Stimulated activated memory B cell treated with anti-CD40 and anti-IgM and Interleukin-4, amounts not matched to agents 10 μg/mL and 1 μg/mL and 100 μg/mL, for 72 hours (primary cell): ENCODE data around the gene RAB34.

Experiments used
- ATAC-seq: fragments of 150-1000 bp; cut with Tn5 transposase; 2 replicates; pipeline ENCODE4 v1.10.0; 2021
- H3K27ac Mint-ChIP-seq: one replicate; pipeline ENCODE4 v1.8.0; 2022; ENCODE audit warnings: mild to moderate bottlenecking, mixed read lengths
- H3K27me3 Mint-ChIP-seq: one replicate; pipeline ENCODE4 v1.8.0; 2022; ENCODE audit warnings: mixed read lengths
- H3K36me3 Mint-ChIP-seq: one replicate; pipeline ENCODE4 v1.8.0; 2022; ENCODE audit warnings: mixed read lengths
- H3K4me1 Mint-ChIP-seq: one replicate; pipeline ENCODE4 v1.8.0; 2022; ENCODE audit warnings: mixed read lengths
- H3K4me3 Mint-ChIP-seq: one replicate; pipeline ENCODE4 v1.8.0; 2022; ENCODE audit warnings: mild to moderate bottlenecking, moderate library complexity, mixed read lengths
- H3K9me3 Mint-ChIP-seq: one replicate; pipeline ENCODE4 v1.8.0; 2022; ENCODE audit warnings: mixed read lengths

Gene RAB34

DNA sequence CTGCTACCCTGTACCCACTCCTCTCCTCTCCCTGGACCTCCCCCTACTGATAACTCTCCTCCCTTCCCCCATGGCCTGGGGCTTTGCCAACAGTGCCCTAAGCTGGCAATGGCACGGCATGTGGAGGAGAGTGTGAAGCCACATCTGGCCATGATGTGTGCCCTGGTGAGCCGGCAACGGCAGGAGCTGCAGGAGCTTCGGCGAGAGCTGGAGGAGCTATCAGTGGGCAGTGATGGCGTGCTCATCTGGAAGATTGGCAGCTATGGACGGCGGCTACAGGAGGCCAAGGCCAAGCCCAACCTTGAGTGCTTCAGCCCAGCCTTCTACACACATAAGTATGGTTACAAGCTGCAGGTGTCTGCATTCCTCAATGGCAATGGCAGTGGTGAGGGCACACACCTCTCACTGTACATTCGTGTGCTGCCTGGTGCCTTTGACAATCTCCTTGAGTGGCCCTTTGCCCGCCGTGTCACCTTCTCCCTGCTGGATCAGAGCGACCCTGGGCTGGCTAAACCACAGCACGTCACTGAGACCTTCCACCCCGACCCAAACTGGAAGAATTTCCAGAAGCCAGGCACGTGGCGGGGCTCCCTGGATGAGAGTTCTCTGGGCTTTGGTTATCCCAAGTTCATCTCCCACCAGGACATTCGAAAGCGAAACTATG is 31.3 kb upstream of the RAB34 start:
- ATAC-seq = no peak
- H3K4me1 Mint-ChIP-seq = peaks cover 44% of the 10 kb centered on the region
- peak overlapping the region; percentile 93 for H3K27ac Mint-ChIP-seq
- H3K4me3 Mint-ChIP-seq = peak overlapping the region; percentile 95
- H3K36me3 Mint-ChIP-seq = peaks cover 48% of the 10 kb centered on the region
- no peaks in the 10 kb centered on the region for H3K9me3 Mint-ChIP-seq
- H3K27me3 Mint-ChIP-seq = no peaks in the 10 kb centered on the region

DNA sequence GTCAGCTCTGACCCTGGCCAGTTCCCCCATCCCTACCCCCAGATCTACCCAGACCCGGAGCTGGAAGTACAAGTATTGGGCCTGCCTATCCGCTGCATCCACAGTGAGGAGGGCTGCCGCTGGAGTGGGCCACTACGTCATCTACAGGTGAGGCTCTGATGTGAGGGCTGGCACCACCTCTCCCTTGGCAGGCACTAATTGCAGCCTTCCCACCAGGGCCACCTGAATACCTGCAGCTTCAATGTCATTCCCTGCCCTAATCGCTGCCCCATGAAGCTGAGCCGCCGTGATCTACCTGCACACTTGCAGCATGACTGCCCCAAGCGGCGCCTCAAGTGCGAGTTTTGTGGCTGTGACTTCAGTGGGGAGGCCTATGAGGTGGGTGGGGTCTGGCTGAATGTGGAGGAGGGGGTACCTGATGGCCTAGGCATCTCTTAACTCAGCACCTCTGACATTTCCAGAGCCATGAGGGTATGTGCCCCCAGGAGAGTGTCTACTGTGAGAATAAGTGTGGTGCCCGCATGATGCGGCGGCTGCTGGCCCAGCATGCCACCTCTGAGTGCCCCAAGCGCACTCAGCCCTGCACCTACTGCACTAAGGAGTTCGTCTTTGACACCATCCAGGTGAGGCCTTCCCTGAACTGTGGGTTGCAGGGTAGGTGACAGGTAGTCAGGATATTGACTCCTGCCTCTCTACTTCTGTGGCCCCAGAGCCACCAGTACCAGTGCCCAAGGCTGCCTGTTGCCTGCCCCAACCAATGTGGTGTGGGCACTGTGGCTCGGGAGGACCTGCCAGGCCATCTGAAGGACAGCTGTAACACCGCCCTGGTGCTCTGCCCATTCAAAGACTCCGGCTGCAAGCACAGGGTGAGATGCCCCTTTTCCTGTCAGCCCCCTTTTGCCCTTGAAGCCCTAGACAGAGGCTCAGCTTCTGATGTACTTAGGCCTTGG is 30.4 kb upstream of the RAB34 start:
- no peak for ATAC-seq
- H3K27ac Mint-ChIP-seq = peak overlapping the region; percentile 93
- peaks cover 48% of the 10 kb centered on the region for H3K36me3 Mint-ChIP-seq
- H3K4me3 Mint-ChIP-seq = peak overlapping the region; percentile 95
- no peaks in the 10 kb centered on the region for H3K27me3 Mint-ChIP-seq
- no peaks in the 10 kb centered on the region for H3K9me3 Mint-ChIP-seq
- peaks cover 48% of the 10 kb centered on the region for H3K4me1 Mint-ChIP-seq

DNA sequence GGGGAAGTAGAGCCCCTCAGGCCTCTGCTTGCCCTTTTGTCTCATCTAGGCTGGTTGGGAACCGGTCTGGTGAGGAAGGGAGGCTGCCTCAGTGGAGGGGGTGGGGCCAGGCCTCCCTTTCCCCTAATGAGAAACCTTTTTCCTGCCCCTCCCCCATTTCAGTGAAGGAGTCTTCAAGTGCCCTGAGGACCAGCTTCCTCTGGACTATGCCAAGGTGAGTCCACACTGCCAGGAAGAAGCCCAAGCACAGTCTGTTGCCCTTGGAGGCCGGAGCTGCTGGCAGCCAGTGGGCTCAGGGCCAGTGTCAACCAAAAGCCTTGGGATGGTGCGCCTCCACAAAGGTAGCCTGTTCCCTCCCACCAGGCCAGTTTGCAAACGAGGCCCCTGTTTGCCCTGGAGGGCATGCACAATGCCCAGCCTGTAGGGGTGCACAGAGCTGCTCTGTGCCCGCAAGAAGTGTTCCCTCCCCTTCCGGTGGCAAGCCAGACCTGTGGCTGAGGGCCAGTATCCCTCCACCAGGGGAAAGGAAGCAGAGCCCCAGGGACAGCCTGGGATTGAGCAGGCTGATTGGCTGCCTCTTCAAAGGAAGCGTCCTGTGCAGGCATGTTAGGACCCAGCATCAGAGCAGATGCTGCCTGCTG is 29.5 kb upstream of the RAB34 start:
- peak overlapping the region; percentile 95 for H3K4me3 Mint-ChIP-seq
- H3K9me3 Mint-ChIP-seq = no peaks in the 10 kb centered on the region
- peaks cover 48% of the 10 kb centered on the region for H3K36me3 Mint-ChIP-seq
- H3K27ac Mint-ChIP-seq = peak overlapping the region; percentile 93
- no peaks in the 10 kb centered on the region for H3K27me3 Mint-ChIP-seq
- ATAC-seq = no peak
- H3K4me1 Mint-ChIP-seq = peaks cover 57% of the 10 kb centered on the region

DNA sequence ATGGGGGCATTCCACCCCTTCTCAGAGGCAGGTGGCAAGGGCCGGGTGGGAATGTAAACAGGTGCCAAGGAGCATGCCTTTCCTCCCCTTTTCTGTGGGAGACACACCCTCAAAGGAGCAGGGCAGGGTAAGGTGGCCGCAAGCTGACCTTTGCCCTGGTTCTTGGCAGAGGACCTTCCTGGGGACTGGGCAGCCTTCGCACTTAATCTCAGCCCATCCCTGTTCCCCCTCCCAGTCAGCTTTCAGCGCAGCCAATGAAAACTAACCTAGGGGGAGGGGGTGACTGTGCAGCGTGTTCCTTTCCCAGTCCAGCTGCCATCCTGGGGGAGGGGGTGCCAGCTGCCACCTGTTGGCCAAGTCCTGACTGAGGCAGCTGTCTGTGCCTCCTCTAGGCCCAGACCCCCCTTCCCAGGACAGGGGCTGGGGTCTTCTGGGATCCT is 29.0 kb upstream of the RAB34 start:
- H3K27me3 Mint-ChIP-seq = no peaks in the 10 kb centered on the region
- peaks cover 62% of the 10 kb centered on the region for H3K4me1 Mint-ChIP-seq
- H3K27ac Mint-ChIP-seq = peak overlapping the region; percentile 93
- ATAC-seq = no peak
- H3K36me3 Mint-ChIP-seq = peaks cover 48% of the 10 kb centered on the region
- H3K4me3 Mint-ChIP-seq = peak overlapping the region; percentile 95
- no peaks in the 10 kb centered on the region for H3K9me3 Mint-ChIP-seq

DNA sequence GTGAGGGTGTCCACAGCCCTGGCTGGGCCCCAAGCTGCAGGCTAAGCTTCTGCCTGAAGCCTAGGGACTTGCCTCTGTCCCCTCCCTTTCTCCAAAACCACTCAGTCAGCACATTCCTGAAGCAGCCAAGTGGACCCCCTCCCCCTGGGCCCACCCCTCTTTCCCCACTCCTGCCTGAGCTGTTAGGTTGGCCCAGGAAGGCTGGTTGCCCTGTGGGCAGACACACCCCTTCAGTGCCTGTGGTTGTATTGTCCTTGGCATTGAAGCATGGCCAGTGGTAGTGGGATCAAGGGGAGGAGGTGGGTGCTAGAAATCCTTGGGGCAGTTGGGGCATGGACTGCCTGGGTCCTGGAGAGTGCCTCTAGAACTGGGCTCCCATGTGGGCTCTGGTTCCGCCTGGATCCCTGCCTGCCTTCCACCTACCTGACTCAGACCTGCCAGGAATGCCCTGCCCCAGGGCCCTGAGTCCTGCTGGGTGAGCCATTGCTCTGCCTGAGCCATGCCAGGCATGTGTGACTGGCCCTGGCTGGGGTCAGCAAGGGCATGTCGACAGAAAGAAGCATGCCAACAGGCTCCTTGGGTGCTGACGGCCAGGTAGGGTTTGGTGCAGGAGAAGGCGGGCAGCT is 28.2 kb upstream of the RAB34 start:
- H3K27ac Mint-ChIP-seq = peak overlapping the region; percentile 93
- peak overlapping the region; percentile 95 for H3K4me3 Mint-ChIP-seq
- ATAC-seq = no peak
- peaks cover 70% of the 10 kb centered on the region for H3K4me1 Mint-ChIP-seq
- no peaks in the 10 kb centered on the region for H3K27me3 Mint-ChIP-seq
- no peaks in the 10 kb centered on the region for H3K9me3 Mint-ChIP-seq
- H3K36me3 Mint-ChIP-seq = peaks cover 54% of the 10 kb centered on the region

DNA sequence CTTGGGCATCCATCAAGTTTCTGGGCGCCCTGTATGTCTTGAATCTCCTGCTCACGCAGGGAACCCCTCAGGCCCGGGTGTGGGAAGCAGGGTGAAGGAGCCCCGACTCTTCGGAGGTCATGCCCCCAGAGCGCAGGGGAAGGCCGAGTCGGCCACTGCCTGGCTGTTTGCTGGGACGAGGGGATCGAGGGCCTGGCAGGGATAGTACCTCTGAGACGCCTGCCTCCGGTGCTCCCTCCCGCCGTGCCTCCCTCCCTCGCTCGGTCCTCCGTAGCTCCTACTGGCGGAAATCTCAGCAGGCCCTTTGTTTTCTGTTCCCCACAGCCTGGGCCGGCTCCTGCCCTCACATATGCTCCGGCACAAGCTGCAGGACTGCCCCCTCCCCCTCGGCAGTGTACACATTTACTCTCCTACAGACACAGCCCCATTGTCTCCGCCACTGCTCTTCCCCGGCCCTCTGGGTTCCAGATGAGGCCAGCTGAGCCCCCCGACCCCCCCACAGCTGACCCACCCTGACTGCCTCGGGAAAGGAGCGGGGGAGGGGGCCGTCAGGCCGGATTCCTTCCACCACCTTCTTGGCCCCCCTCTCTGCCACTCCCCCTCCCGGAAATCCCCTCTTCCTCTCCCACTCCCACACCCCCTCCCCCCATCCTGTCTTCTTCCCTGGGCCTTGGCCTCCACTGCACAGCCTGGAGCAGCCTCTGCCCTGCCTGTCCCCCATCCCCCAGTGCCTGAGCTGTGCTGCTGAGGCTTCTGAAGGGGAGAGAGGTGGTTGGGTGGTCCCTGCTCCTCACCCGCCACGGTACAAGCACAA is 27.5 kb upstream of the RAB34 start:
- no peaks in the 10 kb centered on the region for H3K9me3 Mint-ChIP-seq
- H3K4me1 Mint-ChIP-seq = peaks cover 77% of the 10 kb centered on the region
- no peaks in the 10 kb centered on the region for H3K27me3 Mint-ChIP-seq
- ATAC-seq = no peak
- H3K36me3 Mint-ChIP-seq = peaks cover 61% of the 10 kb centered on the region
- peak overlapping the region; percentile 93 for H3K27ac Mint-ChIP-seq
- peak overlapping the region; percentile 95 for H3K4me3 Mint-ChIP-seq

DNA sequence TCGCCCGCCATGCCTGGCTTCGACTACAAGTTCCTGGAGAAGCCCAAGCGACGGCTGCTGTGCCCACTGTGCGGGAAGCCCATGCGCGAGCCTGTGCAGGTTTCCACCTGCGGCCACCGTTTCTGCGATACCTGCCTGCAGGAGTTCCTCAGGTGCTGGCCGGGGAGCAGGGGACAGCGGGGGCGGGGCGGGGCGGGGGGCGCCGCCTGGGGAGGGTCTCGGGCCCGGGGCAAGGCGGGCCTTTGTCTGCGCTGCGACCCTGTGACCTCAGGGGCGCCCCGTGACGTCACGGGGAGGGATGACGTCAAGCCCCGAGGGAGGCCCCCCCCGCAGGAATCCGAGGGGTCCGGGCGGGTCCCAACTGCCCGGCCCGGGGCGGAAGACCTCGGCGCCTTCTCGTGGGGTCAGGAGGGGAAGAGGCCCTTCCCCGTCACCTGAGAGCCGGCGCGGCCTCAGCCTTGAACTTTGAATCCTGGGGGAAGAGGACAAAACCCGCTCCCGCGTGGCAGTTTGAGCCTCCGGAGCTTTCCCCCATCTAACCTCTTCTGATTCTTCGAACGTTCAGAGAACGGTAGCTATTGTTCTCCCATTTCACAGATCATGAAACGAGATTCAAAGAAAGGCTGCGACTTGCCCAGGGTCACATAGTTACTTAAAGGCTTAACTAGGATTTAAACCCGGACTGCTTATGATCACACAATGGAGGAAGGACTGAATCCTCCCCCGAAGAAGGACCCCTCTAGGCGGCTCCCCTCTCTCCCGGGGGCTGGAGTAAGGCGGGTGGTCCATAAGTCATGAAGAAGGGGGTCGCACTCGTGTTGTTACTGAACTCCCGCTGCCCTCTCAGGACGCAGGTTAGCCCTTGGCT is 26.7 kb upstream of the RAB34 start:
- Mint-ChIP-seq H3K27ac (peak overlapping the region; percentile 93), H3K27me3 (no peaks in the 10 kb centered on the region), H3K4me1 (peaks cover 84% of the 10 kb centered on the region), H3K4me3 (peak overlapping the region; percentile 95), H3K9me3 (no peaks in the 10 kb centered on the region), H3K36me3 (peaks cover 60% of the 10 kb centered on the region)
- peak; percentile 54 for ATAC-seq

DNA sequence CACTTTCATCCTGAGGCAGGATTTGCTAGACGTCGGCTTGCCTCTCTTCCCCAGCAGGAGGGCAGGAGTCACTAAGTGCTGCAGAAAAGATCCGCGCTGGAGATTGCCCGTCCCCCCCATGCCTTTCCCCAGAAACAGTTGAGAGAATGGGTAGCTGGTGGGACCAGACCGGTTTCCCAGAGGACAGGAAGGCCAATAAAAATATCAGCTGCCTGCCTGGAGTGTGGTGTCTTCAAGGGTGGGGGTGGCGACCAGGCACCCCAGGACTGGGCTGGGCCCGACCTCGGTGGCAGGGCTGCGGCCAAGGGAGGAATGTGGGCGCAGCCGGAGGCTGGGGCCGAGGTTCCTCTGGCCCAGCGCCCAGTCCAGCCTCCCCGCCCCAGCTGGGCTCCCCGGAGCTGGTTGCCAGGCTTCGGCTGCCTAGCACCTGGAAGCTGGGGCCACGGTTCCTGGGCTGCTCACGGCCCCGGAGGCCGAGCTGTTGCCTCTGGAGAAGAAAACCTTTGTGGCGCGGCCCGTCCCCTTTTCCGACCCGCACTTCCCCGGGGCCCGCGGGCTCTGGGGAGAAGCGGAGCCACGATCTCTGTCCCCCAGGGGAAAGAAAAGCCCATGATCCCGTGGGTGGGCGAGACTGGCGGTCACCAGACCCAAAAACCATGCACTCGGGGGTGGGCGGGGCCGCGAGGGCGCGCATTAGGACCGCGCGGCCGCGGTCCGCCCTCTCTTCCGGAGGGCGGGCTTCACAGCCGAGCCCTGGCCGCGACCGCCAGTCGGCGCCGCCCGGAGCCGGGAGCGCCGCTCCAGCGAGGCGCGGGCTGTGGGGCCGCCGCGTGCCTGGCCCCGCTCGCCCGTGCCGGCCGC is 25.8 kb upstream of the RAB34 start, which contains the start of gene TRAF4:
TRAF4 (plus strand) TSS at position 769 of the 861 bp plus-strand sequence. CDS start 102 bp downstream, outside the sequence.
- Mint-ChIP-seq H3K4me3 (peak within 1 kb of the TSS; percentile 95), H3K36me3 (peaks cover 51% of the 10 kb centered on the region), H3K27ac (peak within 1 kb of the TSS; percentile 93), H3K4me1 (peaks cover 84% of the 10 kb centered on the region), H3K27me3 (no peaks in the 10 kb centered on the region), H3K9me3 (no peaks in the 10 kb centered on the region)
- ATAC-seq = peak; percentile 84

DNA sequence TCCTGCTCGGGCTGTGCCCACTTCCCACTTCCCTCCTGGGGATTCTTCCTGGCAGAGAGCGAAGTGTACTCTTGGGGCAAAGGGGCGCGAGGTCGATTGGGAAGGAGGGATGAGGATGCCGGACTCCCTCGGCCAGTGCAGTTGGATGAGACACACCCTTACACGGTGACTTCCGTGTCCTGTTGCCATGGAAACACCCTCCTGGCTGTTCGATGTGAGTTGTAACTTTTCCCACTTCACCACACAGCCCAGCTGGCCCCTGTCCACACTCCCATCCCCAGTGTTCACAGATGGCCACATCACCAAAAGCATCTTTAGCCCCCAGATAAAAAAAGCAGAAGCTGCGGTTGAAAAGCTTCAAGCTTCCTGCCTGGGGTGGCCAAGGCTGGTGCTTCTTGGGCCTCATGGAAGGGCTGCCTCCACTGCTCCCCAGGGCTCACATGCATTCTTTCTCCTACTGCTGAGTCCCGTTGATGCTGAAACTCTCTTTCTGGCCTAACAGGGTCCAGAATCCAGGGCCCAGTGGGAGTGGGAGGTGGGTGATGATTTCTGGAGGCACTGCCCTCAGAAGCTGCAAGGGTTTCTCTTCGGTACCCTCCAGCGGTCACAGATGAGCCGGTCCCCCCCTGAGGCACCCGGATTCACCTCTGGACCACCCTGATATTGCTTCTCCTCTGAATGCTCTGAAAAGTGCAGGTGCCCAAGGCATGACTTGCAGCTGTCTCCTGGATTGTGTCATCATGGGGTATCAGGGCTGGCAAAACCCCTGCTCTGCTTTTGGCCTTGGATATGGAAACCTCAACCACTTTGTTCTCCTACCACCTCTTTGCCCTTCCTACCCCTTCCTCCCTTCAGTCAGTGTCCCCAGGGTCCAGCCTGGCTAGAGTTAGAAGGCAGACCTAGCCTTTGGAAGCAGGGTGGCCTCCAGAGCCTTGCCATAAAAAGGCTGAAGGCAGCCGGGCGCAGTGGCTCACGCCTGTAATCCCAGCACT is 24.0 kb upstream of the RAB34 start:
- H3K27me3 Mint-ChIP-seq = no peaks in the 10 kb centered on the region
- no peaks in the 10 kb centered on the region for H3K9me3 Mint-ChIP-seq
- ATAC-seq = peak; percentile 21
- H3K36me3 Mint-ChIP-seq = peaks cover 44% of the 10 kb centered on the region
- H3K4me1 Mint-ChIP-seq = peaks cover 83% of the 10 kb centered on the region
- peak overlapping the region; percentile 89 for H3K4me3 Mint-ChIP-seq
- peak overlapping the region; percentile 93 for H3K27ac Mint-ChIP-seq

DNA sequence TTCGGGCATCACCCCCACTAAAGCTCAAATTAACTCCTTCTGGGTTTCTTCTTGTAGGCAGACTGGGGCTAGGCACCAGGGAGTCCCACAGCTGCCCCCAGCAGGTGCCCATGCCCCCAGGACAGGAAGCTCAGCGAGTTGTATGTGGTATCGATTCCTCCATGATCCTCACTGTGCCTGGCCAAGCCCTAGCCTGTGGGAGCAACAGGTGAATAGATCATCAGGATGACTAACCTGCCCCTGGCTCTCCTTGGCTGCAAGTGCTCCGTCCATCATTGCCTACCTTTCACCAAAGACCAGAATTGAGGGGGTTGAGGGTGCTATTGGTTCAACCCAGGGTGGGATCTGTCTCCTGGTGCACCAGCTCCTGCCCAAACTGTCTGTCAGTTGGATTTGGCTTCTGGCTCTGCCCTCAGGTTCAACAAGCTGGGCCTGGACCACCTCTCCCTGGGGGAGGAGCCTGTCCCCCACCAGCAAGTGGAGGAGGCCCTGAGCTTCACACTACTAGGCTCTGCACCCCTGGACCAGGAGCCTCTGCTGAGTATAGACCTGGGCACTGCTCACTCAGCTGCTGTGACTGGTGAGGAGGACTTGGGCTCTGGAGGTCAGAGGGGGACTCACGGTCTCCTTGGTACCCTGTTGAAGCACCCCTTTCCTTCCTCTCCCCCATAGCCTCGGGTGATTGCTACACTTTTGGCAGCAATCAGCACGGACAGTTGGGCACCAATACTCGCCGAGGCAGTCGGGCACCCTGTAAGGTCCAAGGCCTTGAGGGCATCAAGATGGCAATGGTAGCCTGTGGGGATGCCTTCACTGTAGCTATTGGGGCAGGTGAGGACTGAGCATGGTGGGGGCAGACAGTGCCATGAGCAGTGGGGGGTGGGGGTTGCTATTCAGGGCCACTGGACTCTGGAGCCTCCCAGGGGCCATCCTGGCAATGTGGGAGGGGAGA is 23.0 kb upstream of the RAB34 start:
- Mint-ChIP-seq H3K36me3 (peaks cover 35% of the 10 kb centered on the region), H3K27me3 (no peaks in the 10 kb centered on the region), H3K9me3 (no peaks in the 10 kb centered on the region), H3K4me3 (peak overlapping the region; percentile 89), H3K27ac (peak overlapping the region; percentile 93), H3K4me1 (peaks cover 73% of the 10 kb centered on the region)
- ATAC-seq = no peak
